Iris pigment epithelial cell (primary cell): ENCODE data around the gene FGGY.
"Not testable (repeated sequence)": the region's sequence is repeated elsewhere in the genome, so short reads cannot be mapped to it uniquely, and the experiment has no call there.

Source experiments
- DNase-seq: peaks from one replicate; pipeline ENCODE4 v3.0.0-alpha.2; 2011; ENCODE audit warnings: low read depth

Gene FGGY

GRCh38 chr1:59545830-59546229 lies 248.9 kb downstream of the FGGY start:
- DNase-seq: no peak

GRCh38 chr1:59549066-59549837 lies 252.4 kb downstream of the FGGY start:
- no peak for DNase-seq

- peak; percentile 83 for DNase-seq
Observed at GRCh38 chr1:59549903-59550302, 253.0 kb downstream of the FGGY start.

GRCh38 chr1:59552007-59552406 lies 255.1 kb downstream of the FGGY start:
- DNase-seq: no peak

GRCh38 chr1:59553371-59553770 lies 256.5 kb downstream of the FGGY start:
- peak; percentile 19 for DNase-seq

- no peak for DNase-seq
Observed at GRCh38 chr1:59554011-59554663, 257.2 kb downstream of the FGGY start.

- DNase-seq: no peak
Observed at GRCh38 chr1:59554752-59555151, 257.9 kb downstream of the FGGY start.

- no peak for DNase-seq
Observed at GRCh38 chr1:59556398-59556797, 259.5 kb downstream of the FGGY start.

- DNase-seq: no peak
Observed at GRCh38 chr1:59556802-59557548, 260.1 kb downstream of the FGGY start.

GRCh38 chr1:59557549-59557885 lies 260.6 kb downstream of the FGGY start:
- no peak for DNase-seq

- not testable (repeated sequence) for DNase-seq
Observed at GRCh38 chr1:59558580-59558979, 261.7 kb downstream of the FGGY start.

- DNase-seq: no peak
Observed at GRCh38 chr1:59560807-59561450, 264.0 kb downstream of the FGGY start.

GRCh38 chr1:59561796-59562195 lies 264.9 kb downstream of the FGGY start:
- no peak for DNase-seq

GRCh38 chr1:59564192-59564891 lies 267.4 kb downstream of the FGGY start:
- no peak for DNase-seq

GRCh38 chr1:59565611-59566410 lies 268.9 kb downstream of the FGGY start:
- DNase-seq: peak; percentile 73

- DNase-seq: peak; percentile 17
Observed at GRCh38 chr1:59568158-59568935, 271.5 kb downstream of the FGGY start.

GRCh38 chr1:59569198-59569597 lies 272.3 kb downstream of the FGGY start:
- DNase-seq: peak; percentile 50

- DNase-seq: peak; percentile 70
Observed at GRCh38 chr1:59570524-59570923, 273.6 kb downstream of the FGGY start.

GRCh38 chr1:59574085-59574484 lies 277.2 kb downstream of the FGGY start:
- DNase-seq: peak; percentile 62

GRCh38 chr1:59577774-59578173 lies 280.9 kb downstream of the FGGY start:
- DNase-seq: no peak
